ENCODE results near the gene DCAF7. TPM values are rescaled to one million over a fixed set of nuclear protein-coding genes. Genes with fewer than 3 reads are reported as not detected.

DCAF7 gene
- total RNA-seq, 1 donor from 2014 or later: 93.8 TPM

GRCh38 chr17:63611354-63611753 is 61.1 kb downstream of the DCAF7 start:
- Histone ChIP-seq H3K4me1 (no peaks in the 10 kb centered on the region), H3K27ac (no peak overlapping the region), H3K27me3 (ENCODE audit: low read depth) (no peaks in the 10 kb centered on the region), H3K4me3 (no peak overlapping the region), H3K36me3 (peaks cover 48% of the 10 kb centered on the region), H3K9me3 (no peaks in the 10 kb centered on the region)
- DNase-seq (no peak), ATAC-seq (no peak)
- TF ChIP-seq CTCF (IDR thresholded peaks at IDR 0.05): no peak
- intact Hi-C loops (cut with DNase I): loop anchor here (10.0 kb wide), 1 partner anchor 187 kb away; no protein-coding TSS in a partner anchor

- TF ChIP-seq CTCF (IDR thresholded peaks at IDR 0.05): no peak
- DNase-seq (no peak), ATAC-seq (peak; percentile 46 to 51)
- Histone ChIP-seq H3K9me3 (no peaks in the 10 kb centered on the region), H3K36me3 (peaks cover 25% of the 10 kb centered on the region), H3K4me3 (no peak overlapping the region), H3K27me3 (ENCODE audit: low read depth) (no peaks in the 10 kb centered on the region), H3K4me1 (no peaks in the 10 kb centered on the region), H3K27ac (no peak overlapping the region)
- intact Hi-C loops (cut with DNase I): loop anchor here (10.0 kb wide), 1 partner anchor 189 kb away; no protein-coding TSS in a partner anchor
Observed at GRCh38 chr17:63613663-63614062, 63.4 kb downstream of the DCAF7 start.

GRCh38 chr17:63621229-63621683 is 71.0 kb downstream of the DCAF7 start:
- no peak for TF ChIP-seq CTCF (IDR thresholded peaks at IDR 0.05)
- DNase-seq (no peak), ATAC-seq (peak in 1 of 2 donors; percentile 48)
- Histone ChIP-seq H3K36me3 (no peaks in the 10 kb centered on the region), H3K9me3 (no peaks in the 10 kb centered on the region), H3K27me3 (ENCODE audit: low read depth) (no peaks in the 10 kb centered on the region), H3K4me1 (peaks cover 35% of the 10 kb centered on the region), H3K4me3 (peak overlapping the region; percentile 88), H3K27ac (peak overlapping the region; percentile 84)
- intact Hi-C loops (cut with DNase I): no loop called here

GRCh38 chr17:63621684-63622573 is 71.7 kb downstream of the DCAF7 start, which contains the start of gene MAP3K3:
Gene MAP3K3 (plus strand): TSS chr17:63622417. CDS start chr17:63622760, 343 bp downstream.
- peak; percentile 99 for DNase-seq
- intact Hi-C loops (cut with DNase I): no loop called here
- H3K27me3 ChIP-seq (ENCODE audit: low read depth): no peaks in the 10 kb centered on the region

More at GRCh38 chr17:63621684-63622573, 71.7 kb downstream of the DCAF7 start, which contains the start of gene MAP3K3:
- peak; percentile 97 for ATAC-seq
- H3K36me3 ChIP-seq: no peaks in the 10 kb centered on the region
- H3K4me1 ChIP-seq: peaks cover 42% of the 10 kb centered on the region
- H3K9me3 ChIP-seq: no peaks in the 10 kb centered on the region
- peak; percentile 32 for TF ChIP-seq CTCF (IDR thresholded peaks at IDR 0.05)
- H3K4me3 ChIP-seq: peak within 1 kb of the TSS; percentile 88
- peak within 1 kb of the TSS; percentile 85 for H3K27ac ChIP-seq
